ENCODE results near the gene EXPH5. TPM values are rescaled to one million over a fixed set of nuclear protein-coding genes. Genes with fewer than 3 reads are reported as not detected.
A peak's percentile ranks its signal among the peaks of the same experiment; 100 is the strongest.
"Not testable (repeated sequence)": the region's sequence is repeated elsewhere in the genome, so short reads cannot be mapped to it uniquely, and the experiment has no call there.

Gene EXPH5, protein sequence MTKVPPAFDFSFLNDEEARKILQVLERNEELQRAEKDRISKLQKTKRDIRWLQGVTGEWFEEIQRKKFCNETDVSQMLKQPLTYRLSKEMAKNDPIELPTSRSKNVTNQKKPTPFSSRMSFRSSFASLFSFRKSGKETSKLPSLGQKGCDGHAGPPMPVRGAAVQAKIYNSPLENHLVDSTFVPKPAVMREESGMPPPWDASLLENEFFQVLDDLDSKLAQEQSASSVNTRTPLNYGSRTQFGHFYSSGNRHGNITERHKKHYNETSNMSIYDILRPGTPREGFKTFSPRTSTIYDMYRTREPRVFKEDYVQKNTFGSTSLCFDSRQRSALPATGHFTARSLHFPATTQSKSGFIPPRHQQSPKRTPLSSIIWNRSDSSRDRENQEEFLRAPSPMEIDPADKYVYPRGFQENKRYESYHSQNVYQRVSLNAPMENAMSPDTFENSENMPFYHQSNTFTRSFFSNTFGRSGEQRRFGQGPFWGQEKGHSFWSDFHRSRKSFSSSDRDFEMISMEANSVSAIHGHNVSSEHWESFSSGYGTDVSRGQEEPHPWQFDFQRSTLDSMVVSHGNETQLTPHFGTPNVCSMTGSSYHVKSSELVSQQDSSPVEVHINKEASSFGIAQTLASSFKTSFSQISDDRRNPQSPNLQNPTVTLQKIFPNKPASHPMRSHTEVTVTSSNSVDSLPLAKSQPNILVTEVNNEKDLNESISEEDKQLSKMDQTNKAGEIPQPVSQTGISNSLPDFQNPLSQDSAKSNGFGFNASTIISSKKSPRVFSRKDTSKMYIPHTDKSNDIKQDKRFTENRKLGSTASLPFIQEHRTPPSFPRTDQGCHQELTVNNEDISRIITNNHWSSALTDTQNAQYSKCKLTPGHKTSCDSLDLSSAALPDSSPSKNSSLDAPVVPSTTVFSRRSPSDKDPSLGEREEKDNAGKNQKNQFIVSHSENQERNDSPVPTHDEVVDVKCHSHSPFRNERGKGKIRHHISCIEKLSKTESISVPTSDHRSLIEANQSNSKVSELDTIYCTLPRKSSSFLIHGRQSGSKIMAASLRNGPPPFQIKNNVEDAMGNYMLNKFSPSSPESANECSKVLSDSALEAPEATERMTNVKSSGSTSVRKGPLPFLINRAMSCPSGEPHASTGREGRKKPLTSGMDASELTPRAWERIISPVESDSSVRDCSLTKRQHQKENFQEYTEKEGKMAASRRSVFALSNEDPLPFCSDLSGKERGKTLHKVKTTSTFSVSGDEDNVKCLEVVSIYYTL (N-terminal part only)
- total RNA-seq, result 12.8 TPM

DNA sequence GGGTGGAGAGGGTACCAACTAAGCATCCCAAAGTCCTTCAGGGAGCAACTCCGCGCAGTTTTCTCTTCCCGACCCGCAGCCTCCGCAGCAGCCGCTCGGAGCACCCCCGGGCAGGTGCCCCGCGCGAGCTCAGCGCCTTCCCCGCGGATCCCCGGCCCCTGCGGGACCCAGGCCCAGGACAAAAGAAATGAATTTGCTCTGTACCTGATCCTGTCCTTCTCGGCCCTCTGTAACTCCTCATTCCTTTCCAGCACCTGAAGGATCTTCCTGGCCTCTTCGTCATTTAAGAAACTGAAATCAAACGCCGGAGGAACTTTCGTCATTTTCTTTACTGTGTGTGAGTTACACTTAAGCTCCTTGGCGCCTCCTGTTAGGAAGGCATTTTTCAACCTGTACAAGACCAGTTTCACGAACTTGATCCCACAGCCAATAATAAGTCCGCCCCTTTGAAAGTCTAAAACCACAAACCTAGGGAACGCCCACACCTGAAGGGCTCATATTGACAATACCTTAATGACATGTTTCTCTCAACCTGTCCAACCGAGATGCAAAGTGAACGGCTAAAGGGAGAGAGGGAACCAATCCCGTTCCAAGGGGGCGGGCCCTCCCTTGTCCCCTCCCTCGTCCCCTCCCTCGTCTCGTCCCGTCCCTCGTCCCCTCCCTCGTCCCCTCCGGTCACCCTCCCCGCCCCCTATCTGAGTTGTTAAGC, at the start of gene EXPH5:
TSS of gene EXPH5 (minus strand) at position 555 of the 709 bp plus-strand sequence. CDS start at position 323, 232 bp downstream.
- ATAC-seq, result peak; percentile 98
- peak; percentile 96 for DNase-seq (ENCODE audit: low spot score)

DNA sequence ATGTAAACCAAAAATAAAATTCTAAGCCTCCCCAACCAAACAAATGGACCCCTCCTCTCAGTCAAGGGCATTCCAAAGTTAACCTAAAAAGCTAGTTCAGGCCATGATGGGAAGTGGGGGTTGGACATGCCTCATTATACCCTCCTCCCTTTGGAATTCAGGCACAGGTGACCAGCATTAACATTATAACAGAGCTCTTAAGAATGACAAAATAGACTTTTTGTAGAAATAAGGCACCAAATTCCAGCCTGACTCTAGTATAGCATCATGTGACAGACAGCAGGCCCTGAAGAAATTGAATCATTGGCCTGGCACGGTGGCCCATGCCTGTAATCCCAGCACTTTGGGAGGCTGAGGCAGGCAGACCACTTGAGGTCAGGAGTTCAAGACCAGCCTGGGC, 48.2 kb upstream of the EXPH5 start:
- not testable (repeated sequence) for ATAC-seq; DNase-seq (ENCODE audit: low spot score)

DNA sequence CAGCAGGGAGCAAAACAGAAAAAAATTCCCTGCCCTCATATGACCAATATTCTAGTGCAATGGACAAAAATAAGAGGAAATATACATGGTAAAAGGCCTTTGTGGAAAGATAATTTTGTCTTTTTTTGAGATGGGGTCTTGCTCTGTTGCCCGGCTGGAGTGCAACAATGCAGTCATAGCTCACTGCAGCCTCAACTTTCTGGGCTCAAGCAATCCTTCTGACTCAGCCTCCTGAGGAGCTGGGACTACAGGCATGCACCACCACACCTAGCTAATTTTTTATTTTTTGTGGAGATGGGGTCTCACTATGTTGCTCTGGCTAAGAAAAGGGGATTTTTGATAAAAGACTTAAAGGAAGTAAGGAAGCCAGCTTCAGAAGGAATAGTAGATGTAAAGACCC, 45.6 kb upstream of the EXPH5 start:
- ATAC-seq (no peak), DNase-seq (ENCODE audit: low spot score) (no peak)

DNA sequence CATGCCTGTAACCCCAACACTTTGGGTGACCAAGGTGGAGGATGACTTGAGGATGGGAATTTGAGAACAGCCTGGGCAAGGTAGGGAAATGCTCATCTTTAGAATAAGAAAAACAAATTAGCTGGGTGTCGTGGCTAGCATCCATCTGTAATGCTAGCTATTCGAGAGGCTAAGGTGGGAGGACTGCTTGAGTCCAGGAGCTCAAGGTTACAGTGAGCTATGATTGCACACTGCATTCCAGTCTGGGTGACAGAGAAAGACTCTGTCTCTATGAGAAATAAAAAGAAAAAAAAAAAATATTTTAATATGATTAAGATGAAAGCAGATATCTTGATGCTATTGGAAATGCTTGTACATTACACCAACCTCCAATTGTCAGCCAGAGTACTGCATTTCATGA, 42.7 kb upstream of the EXPH5 start:
- ATAC-seq (no peak), DNase-seq (ENCODE audit: low spot score) (no peak)

DNA sequence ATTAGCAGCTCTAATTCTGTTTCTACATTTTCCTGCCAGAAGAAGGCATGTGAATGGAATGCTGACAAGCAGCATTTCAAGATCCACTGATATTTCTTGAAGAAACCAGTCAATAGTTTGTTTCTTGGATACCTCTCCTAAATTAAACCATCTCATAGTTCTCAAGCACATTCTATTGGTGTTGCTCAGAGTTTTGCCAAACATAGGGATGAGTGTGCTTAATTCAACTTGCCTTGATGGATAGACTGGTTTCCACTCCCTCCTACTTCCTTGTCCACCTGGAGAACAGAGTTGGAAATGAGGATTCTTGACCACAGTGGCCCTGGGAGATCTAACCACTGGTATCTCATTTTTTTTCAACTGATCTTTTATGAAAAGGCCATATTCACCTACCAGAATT, 41.5 kb upstream of the EXPH5 start:
- DNase-seq (ENCODE audit: low spot score), result no peak
- ATAC-seq, result no peak

DNA sequence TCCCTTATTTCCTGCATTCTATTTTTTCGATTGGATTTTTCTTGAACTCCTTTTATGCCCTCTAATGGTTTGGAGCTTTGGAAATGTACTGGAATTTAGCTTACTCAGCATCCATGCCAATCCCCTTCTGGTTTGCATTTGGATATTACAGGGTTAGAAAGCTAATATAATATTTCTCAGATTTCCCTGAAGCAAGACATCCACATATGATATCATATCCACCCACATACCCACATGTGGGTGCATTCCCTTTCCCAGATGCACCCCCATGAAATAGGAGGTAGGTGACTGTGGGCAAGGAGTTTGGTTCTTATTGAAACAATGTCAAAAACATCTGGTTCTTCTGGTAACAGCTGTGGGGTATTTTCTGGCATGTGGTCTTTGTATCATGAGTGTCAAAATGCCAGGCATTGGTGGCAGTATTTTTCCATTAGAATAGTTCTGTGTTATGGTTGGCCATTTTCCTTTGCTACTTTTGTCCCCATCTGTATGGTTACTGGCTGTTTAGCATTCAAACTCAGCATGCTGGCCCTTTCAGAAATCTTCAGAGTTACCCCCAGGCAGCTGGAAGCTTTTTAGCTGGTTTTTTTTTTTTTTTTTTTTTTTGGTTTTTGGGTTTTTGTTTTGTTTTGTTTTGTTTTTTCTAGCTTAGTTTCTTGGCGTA, 38.6 kb upstream of the EXPH5 start:
- ATAC-seq (no peak), DNase-seq (ENCODE audit: low spot score) (no peak)

DNA sequence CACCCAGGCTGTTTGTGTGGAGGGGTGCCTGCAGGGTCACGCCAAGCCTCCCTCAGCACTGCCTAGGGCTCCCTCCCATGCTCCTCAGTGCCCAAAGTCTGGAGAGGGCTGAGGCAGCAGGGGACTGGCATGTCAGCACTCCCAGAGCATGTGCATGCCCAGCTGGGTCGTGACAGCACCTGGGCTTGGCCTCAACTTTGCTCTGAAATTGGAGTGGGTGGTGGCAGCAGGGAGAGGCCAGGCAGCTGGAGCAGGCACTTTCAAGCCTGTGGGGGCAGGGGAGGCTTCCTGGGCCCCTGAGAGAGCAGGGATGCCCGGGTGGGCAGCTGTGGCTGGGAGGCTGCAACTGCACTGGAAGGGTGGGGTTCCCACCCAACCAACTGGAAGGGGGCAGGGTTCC, 35.7 kb upstream of the EXPH5 start:
- ATAC-seq, result no peak
- DNase-seq (ENCODE audit: low spot score), result no peak

DNA sequence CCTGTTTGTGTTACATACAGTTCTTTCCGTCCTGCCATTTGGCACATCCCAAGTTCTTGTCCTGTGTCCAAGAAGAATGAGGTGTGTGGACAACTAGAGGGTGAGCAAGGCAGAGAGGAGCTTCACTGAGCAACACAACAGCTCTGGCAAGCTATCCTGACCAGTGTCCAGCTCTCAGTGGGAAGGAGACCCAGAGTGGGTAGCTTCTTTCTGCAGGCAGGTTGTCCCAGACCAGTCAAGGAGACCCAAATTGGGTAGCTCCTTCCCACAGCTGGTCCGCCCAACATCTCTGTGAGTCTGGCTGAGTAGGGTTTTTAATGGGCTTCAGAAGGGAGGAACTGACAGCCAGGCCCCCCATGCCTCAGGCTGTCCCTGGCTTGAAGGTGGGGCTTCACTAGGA, 35.2 kb upstream of the EXPH5 start:
- no peak for ATAC-seq
- no peak for DNase-seq (ENCODE audit: low spot score)

DNA sequence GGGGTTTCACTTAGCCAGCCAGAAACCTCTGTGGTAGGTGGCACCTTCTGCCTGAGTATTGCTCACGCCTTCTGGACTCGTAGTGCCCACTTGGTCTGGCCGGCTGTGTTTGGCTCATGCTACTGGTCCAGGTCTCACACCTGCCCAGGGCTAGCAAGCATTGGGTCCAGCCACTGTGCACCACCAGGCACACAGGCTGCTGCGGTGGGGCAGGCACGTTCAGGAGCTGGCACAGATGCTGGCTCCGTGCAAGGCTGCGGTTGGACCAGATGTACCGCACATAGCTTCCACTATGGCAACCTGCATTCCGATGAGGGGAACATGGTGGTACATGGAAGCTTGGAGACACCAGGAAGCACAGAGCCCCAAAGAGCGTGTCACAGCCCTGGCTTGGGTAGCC, 34.8 kb upstream of the EXPH5 start:
- no peak for DNase-seq (ENCODE audit: low spot score)
- no peak for ATAC-seq

DNA sequence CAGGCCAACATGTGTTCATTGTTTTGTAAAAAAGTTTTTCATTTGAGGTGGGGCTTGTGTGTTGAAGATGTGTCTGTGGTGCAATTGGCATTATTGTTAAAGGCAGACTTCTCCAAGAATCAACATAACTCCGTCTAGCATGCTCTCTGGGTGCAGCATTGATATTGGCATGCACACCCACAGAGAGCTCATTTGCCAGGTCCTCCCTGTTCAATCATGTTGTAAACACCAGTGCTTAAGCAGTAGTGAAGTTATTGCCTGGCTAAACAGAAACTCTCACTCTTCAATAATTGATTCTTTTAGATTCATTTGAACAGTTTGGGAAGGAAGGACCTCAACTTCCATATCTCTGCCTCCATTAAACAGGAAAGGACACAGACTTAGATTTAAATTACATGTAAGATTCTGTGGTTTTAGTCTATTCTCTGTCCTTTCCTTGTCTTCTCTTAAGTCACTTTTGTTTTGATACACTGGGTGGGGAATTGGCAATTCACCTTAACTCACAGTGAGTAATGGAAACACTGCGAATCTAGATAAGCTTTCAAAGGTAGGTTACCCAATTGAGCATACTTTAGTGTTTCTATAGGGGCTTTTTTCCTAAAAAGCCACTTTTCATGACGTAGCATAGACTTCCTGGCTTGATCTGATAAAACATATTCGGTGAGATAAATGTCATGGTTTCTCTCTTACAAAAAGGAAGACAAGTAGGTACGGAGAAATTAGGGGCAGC, 30.8 kb upstream of the EXPH5 start:
- ATAC-seq, result no peak
- DNase-seq (ENCODE audit: low spot score), result no peak

DNA sequence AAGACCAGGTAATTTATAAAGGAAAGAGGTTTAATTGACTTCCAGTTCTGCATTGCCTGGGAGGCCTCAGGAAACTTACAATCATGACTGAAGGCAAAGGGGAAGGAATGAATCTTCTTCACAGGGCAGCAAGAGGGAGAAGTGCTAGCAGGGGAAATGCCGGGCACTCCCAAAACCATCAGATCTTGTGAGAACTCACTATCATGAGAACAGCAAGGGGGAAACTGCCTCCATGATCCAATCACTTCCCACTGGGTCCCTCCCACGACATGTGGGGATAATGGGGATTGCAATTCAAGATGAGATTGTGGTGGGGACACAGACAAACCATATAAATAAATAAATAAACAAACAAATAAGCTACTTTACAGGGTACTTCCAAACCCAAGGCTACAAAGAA, 28.8 kb upstream of the EXPH5 start:
- ATAC-seq (no peak), DNase-seq (ENCODE audit: low spot score) (no peak)

DNA sequence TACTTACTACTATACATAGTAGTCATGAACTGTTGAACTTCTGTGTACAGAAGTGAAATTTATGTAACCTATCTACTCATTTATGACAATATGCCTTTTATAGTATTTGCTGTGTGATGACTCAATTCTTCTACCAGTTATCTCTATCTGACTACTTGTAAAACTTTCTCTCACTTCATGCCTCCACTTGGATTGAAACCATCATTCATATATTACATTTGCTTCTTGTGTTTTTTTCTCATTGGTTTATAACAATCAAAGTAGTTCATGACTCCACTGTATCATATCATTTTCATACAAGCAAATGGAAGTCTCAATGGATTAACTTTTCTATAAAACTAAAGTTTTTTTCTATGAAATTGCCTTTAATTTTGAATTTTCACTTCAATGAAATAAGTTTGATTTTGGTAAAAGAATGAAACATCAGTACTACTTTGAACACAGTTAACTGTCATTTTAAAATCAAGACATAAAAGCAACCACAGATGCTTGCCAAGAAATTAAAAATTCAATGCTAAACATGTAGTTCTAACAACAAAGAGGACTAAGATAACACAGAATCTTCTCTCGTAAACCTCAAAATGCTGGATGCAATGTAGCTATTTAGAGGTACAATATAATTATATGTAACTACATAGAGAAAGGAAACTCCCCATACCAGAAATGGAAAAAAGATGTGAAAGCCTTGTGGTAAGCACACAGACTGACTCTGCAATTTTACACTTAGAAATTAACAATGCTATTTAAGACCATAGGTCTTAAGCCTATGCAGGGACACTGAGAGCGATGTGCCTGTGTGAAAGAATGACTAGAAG, 27.6 kb upstream of the EXPH5 start:
- no peak for ATAC-seq
- no peak for DNase-seq (ENCODE audit: low spot score)

DNA sequence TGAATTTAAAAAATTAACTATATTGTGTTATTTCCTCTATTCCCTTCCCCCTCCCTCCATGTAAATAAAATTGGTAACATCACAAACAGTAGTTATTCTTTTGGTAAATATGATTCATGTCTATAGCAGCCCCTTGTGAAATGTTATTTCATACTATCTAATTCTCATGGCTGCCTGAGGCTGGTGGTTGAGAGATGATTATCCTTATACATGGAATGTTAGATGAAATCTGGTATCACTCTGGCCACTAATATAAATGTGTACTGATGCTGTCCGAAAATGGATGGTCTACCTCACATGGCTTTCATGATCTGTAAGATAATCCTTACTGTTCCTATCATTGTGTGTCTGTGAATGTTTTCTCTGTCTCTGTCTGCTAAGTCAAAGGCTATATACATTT, 25.0 kb upstream of the EXPH5 start:
- ATAC-seq (no peak), DNase-seq (ENCODE audit: low spot score) (no peak)

DNA sequence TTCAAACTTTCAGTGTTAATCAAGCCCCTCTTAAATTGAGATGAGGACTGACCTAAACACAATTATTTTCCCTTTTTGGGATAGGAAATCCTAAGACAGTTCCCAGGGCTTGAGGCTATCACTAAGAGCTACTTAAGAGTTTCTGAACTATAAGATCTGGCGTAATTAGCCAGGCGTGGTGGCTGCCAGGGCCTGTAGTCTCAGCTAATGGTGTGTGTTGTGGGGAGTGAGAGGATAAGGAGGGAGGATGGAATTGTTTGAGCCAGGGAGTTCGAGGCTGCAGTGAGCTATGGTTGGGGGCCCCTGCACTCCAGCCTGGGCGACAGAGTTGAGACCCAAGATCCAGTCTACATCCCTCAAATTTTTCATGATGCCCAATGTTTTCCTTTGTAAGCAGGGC, 23.5 kb upstream of the EXPH5 start:
- no peak for DNase-seq (ENCODE audit: low spot score)
- no peak for ATAC-seq

DNA sequence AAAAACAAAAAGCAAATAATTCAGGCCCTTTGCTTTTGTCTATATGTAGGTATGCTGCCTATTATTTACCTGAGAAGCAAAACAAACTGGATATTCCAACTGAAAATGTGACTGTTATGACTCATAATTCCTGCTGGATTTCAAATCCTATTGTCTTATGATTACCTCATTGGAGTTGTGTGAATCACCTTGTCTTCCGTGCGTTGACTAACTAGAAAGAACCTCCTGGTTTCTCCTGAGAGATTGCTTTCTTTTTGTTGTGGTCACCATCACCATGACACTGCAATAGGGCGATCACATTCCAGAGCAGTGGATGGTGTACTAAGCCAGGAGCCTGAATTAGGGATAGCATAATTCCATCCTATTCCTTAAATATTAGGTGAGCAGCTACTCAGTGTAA, 23.0 kb upstream of the EXPH5 start:
- no peak for DNase-seq (ENCODE audit: low spot score)
- no peak for ATAC-seq

DNA sequence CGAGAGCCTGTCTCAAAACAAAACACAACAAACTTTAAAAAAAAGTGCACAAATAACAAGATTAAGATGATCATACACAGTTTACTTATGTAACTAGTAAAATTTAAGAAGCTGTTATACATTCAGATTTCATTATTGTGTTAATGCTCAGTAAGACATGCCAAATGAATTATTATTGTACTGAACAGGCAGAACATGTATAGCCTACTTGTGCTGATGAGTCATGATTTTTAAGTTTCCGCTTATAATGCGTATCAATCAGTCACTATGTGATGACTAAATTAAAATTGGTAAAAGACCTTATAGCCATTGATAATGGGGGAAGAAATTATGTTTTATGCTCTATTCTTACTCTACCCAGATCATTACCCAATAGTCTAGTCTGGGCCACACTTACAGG, 20.5 kb upstream of the EXPH5 start:
- ATAC-seq, result no peak
- DNase-seq (ENCODE audit: low spot score), result no peak

DNA sequence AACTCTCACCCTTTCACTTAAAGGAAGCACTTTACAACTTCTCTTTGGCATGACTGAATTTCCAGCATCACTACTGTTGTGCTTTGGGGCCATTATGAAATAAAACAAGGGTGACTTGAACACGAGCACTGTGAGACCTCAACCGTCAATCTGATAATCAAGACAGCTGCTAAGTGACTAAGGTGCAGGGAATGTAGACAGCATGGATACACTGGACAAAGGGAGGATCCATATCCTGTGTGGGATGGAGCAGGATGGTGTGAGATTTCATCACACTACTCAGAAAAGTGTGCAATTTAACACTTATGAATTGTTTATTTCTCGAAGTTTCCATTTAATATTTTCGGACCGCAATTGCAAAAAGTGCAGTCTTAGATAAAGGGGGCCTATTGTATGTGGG, 16.1 kb upstream of the EXPH5 start:
- DNase-seq (ENCODE audit: low spot score) (no peak), ATAC-seq (no peak)

DNA sequence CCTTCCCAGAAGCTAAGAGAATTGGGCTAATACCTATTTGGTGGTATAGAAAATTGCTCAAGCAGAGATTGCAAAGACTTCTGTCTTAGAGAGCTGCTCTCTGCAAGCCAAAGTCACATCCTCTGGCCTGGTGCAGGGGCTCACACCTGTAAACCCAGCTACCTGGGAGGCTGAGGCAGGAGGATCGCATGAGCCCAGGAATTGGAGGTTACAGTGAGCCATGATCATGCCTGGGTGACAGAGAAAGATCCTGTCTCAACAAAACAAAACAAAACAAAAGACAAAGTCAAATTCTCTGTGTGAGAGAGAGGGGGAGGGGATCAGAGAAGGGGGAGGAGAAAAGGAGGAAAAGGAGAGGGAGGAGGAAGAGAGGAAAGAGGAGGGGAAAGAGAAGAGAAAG, 15.0 kb upstream of the EXPH5 start:
- ATAC-seq (no peak), DNase-seq (ENCODE audit: low spot score) (no peak)
